Measurements from ENCODE around the gene IGSF21. TPM values are rescaled to one million over a fixed set of nuclear protein-coding genes. Genes with fewer than 3 reads are reported as not detected.

The IGSF21 gene
- total RNA-seq, 6 experiments from 2014 or later = not detected

DNA sequence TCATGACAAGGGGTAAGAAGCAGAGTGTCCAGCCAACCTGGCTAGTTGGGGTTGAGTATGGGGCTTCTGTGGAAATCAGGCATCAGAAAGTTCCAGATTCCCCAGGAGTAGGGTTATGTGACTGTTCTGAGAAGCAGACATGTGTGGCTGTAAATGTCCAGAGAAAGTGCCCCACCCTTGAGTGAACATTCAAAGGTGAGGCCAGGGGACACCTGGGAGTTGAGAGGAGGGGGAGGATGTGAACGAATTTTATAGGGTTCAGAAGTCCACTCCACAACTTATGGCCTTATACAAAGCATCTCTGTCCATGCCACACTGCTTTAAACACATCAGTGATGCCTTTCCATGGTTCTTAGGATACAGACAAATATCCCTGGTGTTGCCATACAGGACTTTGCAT lies 133.3 kb downstream of the IGSF21 start:
- Mint-ChIP-seq H3K9me3 (peaks cover 55% of the 10 kb centered on the region), H3K27me3 (ENCODE audit: insufficient read depth) (peaks cover 8% of the 10 kb centered on the region), H3K27ac (no peak overlapping the region), H3K4me3 (no peak overlapping the region), H3K4me1 (ENCODE audit: low read depth) (no peaks in the 10 kb centered on the region), H3K36me3 (ENCODE audit: low read depth) (no peaks in the 10 kb centered on the region)
- no peak for DNase-seq
- TF ChIP-seq CTCF (IDR thresholded peaks at IDR 0.05) = no peak

DNA sequence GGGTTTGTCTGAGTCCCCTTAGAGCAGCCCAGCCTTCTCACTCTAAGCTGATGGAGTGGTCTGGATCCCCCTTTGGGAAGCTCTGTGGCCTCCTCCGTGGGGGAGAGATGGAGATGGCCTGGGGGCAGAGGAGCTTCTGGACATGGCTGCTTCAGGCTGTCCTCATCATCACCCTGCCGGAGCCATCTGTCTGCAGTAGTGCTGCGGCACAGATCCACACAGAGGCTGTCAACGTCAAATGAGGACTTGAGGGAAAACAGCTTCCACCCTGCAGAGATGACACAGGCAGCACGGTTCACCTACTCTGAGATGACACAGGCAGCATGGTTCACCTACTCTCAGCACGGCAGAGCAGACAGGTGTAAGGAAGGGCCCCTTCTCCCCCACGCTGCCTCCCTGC lies 134.3 kb downstream of the IGSF21 start:
- no peak for TF ChIP-seq CTCF (IDR thresholded peaks at IDR 0.05)
- Mint-ChIP-seq H3K4me1 (ENCODE audit: low read depth) (no peaks in the 10 kb centered on the region), H3K27ac (no peak overlapping the region), H3K4me3 (no peak overlapping the region), H3K9me3 (peaks cover 56% of the 10 kb centered on the region), H3K36me3 (ENCODE audit: low read depth) (no peaks in the 10 kb centered on the region), H3K27me3 (ENCODE audit: insufficient read depth) (peaks cover 8% of the 10 kb centered on the region)
- no peak for DNase-seq

- Mint-ChIP-seq H3K27me3 (ENCODE audit: insufficient read depth) (peaks cover 10% of the 10 kb centered on the region; the same call in 1 of the 2 replicates), H3K27ac (no peak overlapping the region), H3K4me3 (no peak overlapping the region), H3K36me3 (ENCODE audit: low read depth) (no peaks in the 10 kb centered on the region), H3K4me1 (ENCODE audit: low read depth) (no peaks in the 10 kb centered on the region), H3K9me3 (peaks cover 52% of the 10 kb centered on the region)
- no peak for DNase-seq
- no peak for TF ChIP-seq CTCF (IDR thresholded peaks at IDR 0.05)
Observed at GRCh38 chr1:18243503-18244175, 136.0 kb downstream of the IGSF21 start.

DNA sequence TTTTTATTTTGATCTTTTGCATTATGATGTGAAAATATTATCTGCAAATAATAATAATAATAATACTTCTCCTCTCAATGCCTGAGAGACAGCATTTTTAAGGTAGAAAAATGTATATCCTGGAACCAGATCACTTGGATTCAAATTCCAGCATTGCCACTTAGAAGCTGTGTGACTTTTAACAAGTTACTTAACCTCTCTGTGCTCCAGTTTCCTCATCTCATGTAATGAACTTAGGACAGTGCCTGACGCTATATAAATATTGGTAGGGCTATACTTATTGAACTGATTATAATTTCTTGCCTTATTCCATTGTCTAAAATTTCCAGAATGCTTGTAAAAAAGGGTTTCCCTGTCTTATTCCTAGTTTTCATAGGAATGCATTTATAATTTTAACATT lies 137.2 kb downstream of the IGSF21 start:
- Mint-ChIP-seq H3K27me3 (ENCODE audit: insufficient read depth) (peaks cover 7% of the 10 kb centered on the region; the same call in 1 of the 2 replicates), H3K36me3 (ENCODE audit: low read depth) (no peaks in the 10 kb centered on the region), H3K27ac (no peak overlapping the region), H3K4me1 (ENCODE audit: low read depth) (no peaks in the 10 kb centered on the region), H3K4me3 (no peak overlapping the region), H3K9me3 (peaks cover 45% of the 10 kb centered on the region)
- no peak for TF ChIP-seq CTCF (IDR thresholded peaks at IDR 0.05)
- no peak for DNase-seq

- H3K9me3 Mint-ChIP-seq = peaks cover 41% of the 10 kb centered on the region
- H3K36me3 Mint-ChIP-seq (ENCODE audit: low read depth) = 0 out of 2 replicates have a peak, but pooled peaks cover under 1% of the 10 kb centered on the region
- H3K4me1 Mint-ChIP-seq (ENCODE audit: low read depth) = no peaks in the 10 kb centered on the region
- DNase-seq = no peak
- peaks cover 5% of the 10 kb centered on the region; the same call in 1 of the 2 replicates for H3K27me3 Mint-ChIP-seq (ENCODE audit: insufficient read depth)
- no peak overlapping the region for H3K4me3 Mint-ChIP-seq
- TF ChIP-seq CTCF (IDR thresholded peaks at IDR 0.05) = no peak
- H3K27ac Mint-ChIP-seq = no peak overlapping the region
Observed at GRCh38 chr1:18245647-18246046, 138.0 kb downstream of the IGSF21 start.
